K562 (cell line): ENCODE data around the gene RARRES2.

Source experiments
- CTCF ChIP-seq, 3 experiments: IDR thresholded peaks in 2 of 3; conservative IDR thresholded peaks in 1 of 3; 2 replicates each; pipeline ENCODE4 v1.5.1; 2011 to 2012; ENCODE audit warnings: low read length in 3 of 3, mild to moderate bottlenecking in 3 of 3, control low read depth in 2 of 3, improper control_type of control experiment in 1 of 3, inconsistent platforms in 1 of 3, low read depth in 1 of 3, mixed read lengths in 1 of 3, moderate library complexity in 1 of 3; ENCODE audit not compliant: insufficient read depth in 2 of 3
- LEF1 ChIP-seq: fragments of 450-650 bp; IDR thresholded peaks from 2 replicates; pipeline ENCODE4 v1.6.1; 2016; ENCODE audit warnings: mild to moderate bottlenecking
- ZBTB33 ChIP-seq: sonication (generic); formaldehyde crosslinking; IDR thresholded peaks from 2 replicates; pipeline ENCODE4 v1.8.1; 2023; ENCODE audit warnings: mild to moderate bottlenecking, missing genetic modification reagents

GRCh38 chr7:150307904-150308303 is 33.5 kb downstream of the RARRES2 start:
- TF ChIP-seq ZBTB33 (CRISPR knock-in tag) = no peak
- no peak for TF ChIP-seq LEF1
- TF ChIP-seq CTCF (IDR thresholded peaks at IDR 0.05 in 2 of 3, conservative IDR thresholded peaks at IDR 0.05 in 1 of 3; ENCODE audit: insufficient read depth in 2 of 3, low read depth in 1 of 3, low read length in 3 of 3) = no peak
